Measurements from ENCODE around the gene DOC2A. TPM values are rescaled to one million over a fixed set of nuclear protein-coding genes. Genes with fewer than 3 reads are reported as not detected.

The DOC2A gene
- total and polyA plus RNA-seq, 2 of the 4 experiments (the other 2 are of a cell fraction) = under 0.01 to 0.48 TPM

GRCh38 chr16:30023586-30023985 is 12.8 kb upstream of the DOC2A start:
- in situ Hi-C loops (cut with MboI; ENCODE audit: low sequenced_read_pairs) = loop anchor here (10.0 kb wide), 1 partner anchor 329 kb away; no protein-coding TSS in a partner anchor

More at GRCh38 chr16:30023586-30023985, 12.8 kb upstream of the DOC2A start:
- no peak overlapping the region for H3K18ac ChIP-seq (ENCODE audit: low read depth, low read length)
- H3K79me1 ChIP-seq (ENCODE audit: low read depth in 1 of 2, low read length in 2 of 2) = no peaks in the 10 kb centered on the region
- CTCF ChIA-PET = no interaction called here
- ATAC-seq (ENCODE audit: low read depth) = no peak
- no peak overlapping the region for H3K4me2 ChIP-seq (ENCODE audit: low read depth, low read length)
- H2AK9ac ChIP-seq (replicated peaks; ENCODE audit: low read depth, low read length, poor library complexity) = no peak overlapping the region
- H3K4ac ChIP-seq (ENCODE audit: low read depth, low read length) = no peak overlapping the region
- 0 out of 2 replicates have a peak, but pooled peaks cover 7% of the 10 kb centered on the region for H4K20me1 ChIP-seq (ENCODE audit: insufficient read depth, low read length)
- no peak overlapping the region for H2BK120ac ChIP-seq (ENCODE audit: low read depth, low read length)
- H4K8ac ChIP-seq (ENCODE audit: low read depth in 2 of 2, low read length in 2 of 2) = no peak overlapping the region
- no peak overlapping the region for H2BK20ac ChIP-seq (ENCODE audit: low read depth, low read length)
- H2BK15ac ChIP-seq (ENCODE audit: low read depth, low read length) = no peak overlapping the region
- H3K9me3 ChIP-seq (ENCODE audit: control insufficient read depth, insufficient read depth, low read length) = no peaks in the 10 kb centered on the region
- intact Hi-C loops (cut with micrococcal nuclease) = loop anchor here (5.0 kb wide), 1 partner anchor 206 kb away; the partner anchor contains the start of gene PAGR1
- WGBS, 2 experiments (ENCODE audit: extremely low coverage in 2 of 2, insufficient read length in 1 of 2) = 77% methylated on average over 8 of the region's 11 CpGs; no CpG with 5 or more reads in 1 of the 2 experiments
- dilution Hi-C loops (cut with HindIII; ENCODE audit: low sequenced_read_pairs, unreplicated experiment) = no loop called here
- H3K23ac ChIP-seq (ENCODE audit: low read depth, low read length) = no peak overlapping the region
- POLR2A ChIA-PET (ENCODE audit: unreplicated experiment) = interaction anchor here (0.6 kb wide), 1 partner anchor 155 kb away, joined by 3 read pairs; no protein-coding TSS in a partner anchor
- H3K27me3 ChIP-seq (ENCODE audit: control insufficient read depth, insufficient read depth, low read length) = peaks cover 42% of the 10 kb centered on the region
- no peak overlapping the region for H3K9ac ChIP-seq (ENCODE audit: low read depth, low read length)
- no peak overlapping the region for H2BK5ac ChIP-seq (ENCODE audit: low read depth, low read length, poor library complexity, severe bottlenecking)
- no peaks in the 10 kb centered on the region for H3K36me3 ChIP-seq (ENCODE audit: control insufficient read depth, insufficient read depth, low read length)
- H4K5ac ChIP-seq (ENCODE audit: low read depth, low read length) = no peak overlapping the region
- H4K91ac ChIP-seq (ENCODE audit: insufficient read depth, low read depth, low read length) = no peak overlapping the region
- no peaks in the 10 kb centered on the region for H3K9me1 ChIP-seq (ENCODE audit: insufficient read depth, low read length)
- BruUV-seq (replicated peaks) = no TSS peak
- no peak overlapping the region for H2AK5ac ChIP-seq (ENCODE audit: low read depth, low read length)
- no peak overlapping the region for H2AFZ ChIP-seq (replicated peaks; ENCODE audit: low read length, poor library complexity)
- H3K56ac ChIP-seq (ENCODE audit: extremely low read depth, insufficient read depth, low read length) = no peak overlapping the region
- H3K4me3 ChIP-seq (ENCODE audit: insufficient read depth, low read depth, low read length) = no peak overlapping the region
- H3K27ac ChIP-seq (ENCODE audit: insufficient read depth, low read length) = no peak overlapping the region
- TF ChIP-seq NFE2L2 (IDR thresholded peaks at IDR 0.05; ENCODE audit: low read depth, low read length) = no peak
- TF ChIP-seq SMC3 (IDR thresholded peaks at IDR 0.05; ENCODE audit: low read depth, low read length) = no peak
- no peak for TF ChIP-seq CHD1 (IDR thresholded peaks at IDR 0.05; ENCODE audit: low read depth, low read length)
- no peak for TF ChIP-seq RFX5 (IDR thresholded peaks at IDR 0.05; ENCODE audit: low read depth, low read length)
- no peak for TF ChIP-seq RCOR1 (IDR thresholded peaks at IDR 0.05; ENCODE audit: insufficient replicate concordance, low read length)
- TF ChIP-seq MAZ (IDR thresholded peaks at IDR 0.05; ENCODE audit: borderline replicate concordance, low read depth, low read length) = no peak
- TF ChIP-seq BHLHE40 (IDR thresholded peaks at IDR 0.05; ENCODE audit: low read depth, low read length) = no peak
- TF ChIP-seq USF2 (IDR thresholded peaks at IDR 0.05; ENCODE audit: low read depth, low read length) = no peak
- no peak for TF ChIP-seq CEBPB (IDR thresholded peaks at IDR 0.05; ENCODE audit: low read depth, low read length)
- no peak for TF ChIP-seq MAFK (IDR thresholded peaks at IDR 0.05; ENCODE audit: low read depth, low read length)
- no peak for TF ChIP-seq RAD21 (IDR thresholded peaks at IDR 0.05; ENCODE audit: low read length)
- TF ChIP-seq POLR2A (IDR thresholded peaks at IDR 0.05; ENCODE audit: low read depth, low read length) = no peak
- H3K4me1 ChIP-seq (ENCODE audit: control insufficient read depth, insufficient read depth, low read length) = no peaks in the 10 kb centered on the region
- no peak overlapping the region for H3K14ac ChIP-seq (replicated peaks; ENCODE audit: low read depth, low read length)
- no peak for DNase-seq

All from IMR-90 (cell line).